ENCODE data around the gene KLHDC4.

GRCh38 chr16:87715231-87715630 lies 50.6 kb downstream of the KLHDC4 start:
- no peak for TF ChIP-seq EZH2 (optimal IDR thresholded peaks at IDR 0.05; ENCODE audit: low read depth, low read length)
- no peak for TF ChIP-seq EZH2phosphoT487 (IDR thresholded peaks at IDR 0.05; ENCODE audit: low read length)

Data from MM.1S (cell line).